Keratinocyte (primary cell): ENCODE measurements around the gene ARID5B.

Experiments used
- CTCF ChIP-seq, 3 experiments: IDR thresholded peaks in 1 of 3; conservative IDR thresholded peaks in 1 of 3; optimal IDR thresholded peaks in 1 of 3; 2 replicates in 2 of 3; 3 replicates in 1 of 3; pipeline versions ENCODE3 to v1.5.1; 2011; ENCODE audit warnings: low read length in 3 of 3, mild to moderate bottlenecking in 3 of 3, moderate library complexity in 2 of 3, control low read depth in 1 of 3, inconsistent platforms in 1 of 3; ENCODE audit not compliant: insufficient read depth in 2 of 3; ENCODE audit errors: extremely low read depth in 1 of 3
- EZH2 ChIP-seq: IDR thresholded peaks from one replicate; pipeline ENCODE4 v1.6.1; 2012; ENCODE audit warnings: inconsistent platforms, mild to moderate bottlenecking, low read length, moderate library complexity

- no peak for TF ChIP-seq CTCF (optimal IDR thresholded peaks at IDR 0.05 in 1 of 3, IDR thresholded peaks at IDR 0.05 in 1 of 3, conservative IDR thresholded peaks at IDR 0.05 in 1 of 3; ENCODE audit: extremely low read depth in 1 of 3, insufficient read depth in 2 of 3, low read length in 3 of 3)
- no peak for TF ChIP-seq EZH2
Measured at GRCh38 chr10:62072901-62073300, 171.4 kb downstream of the ARID5B start.
